K562 (cell line): Measurements from ENCODE around the gene HAUS2. TPM values are rescaled to one million over a fixed set of nuclear protein-coding genes. Genes with fewer than 3 reads are reported as not detected.

Experiments
- ATF7 ChIP-seq: fragments of 450-650 bp; IDR thresholded peaks from 2 replicates; pipeline ENCODE4 v1.7.1; 2014; ENCODE audit warnings: mild to moderate bottlenecking, moderate library complexity
- EHMT2 ChIP-seq: fragments of 450-650 bp; IDR thresholded peaks from 2 replicates; pipeline ENCODE4 v1.6.1; 2018; ENCODE audit warnings: antibody characterized with exemption
- HDAC2 ChIP-seq: fragments of 450-650 bp; IDR thresholded peaks from 2 replicates; pipeline ENCODE4 v1.6.1; 2016; ENCODE audit warnings: mild to moderate bottlenecking
- HMG20B ChIP-seq: fragments of 250-450 bp; sonication (Bioruptor Pico); IDR thresholded peaks from 2 replicates; pipeline ENCODE4 v1.5.0; 2021; ENCODE audit warnings: mild to moderate bottlenecking
- KLF13 ChIP-seq: fragments of 450-650 bp; IDR thresholded peaks from 2 replicates; pipeline ENCODE4 v1.6.1; 2016; ENCODE audit warnings: missing genetic modification characterization, low read depth, mild to moderate bottlenecking, missing compliant biosample characterization, moderate library complexity, borderline replicate concordance
- NFIX ChIP-seq: fragments of 250-450 bp; sonication (Bioruptor Pico); IDR thresholded peaks from 2 replicates; pipeline ENCODE4 v1.4.0; 2020; ENCODE audit warnings: low read depth, mild to moderate bottlenecking, moderate library complexity
- NR2C1 ChIP-seq, 2 experiments: fragments of 450-650 bp; IDR thresholded peaks; 2 replicates each; pipeline ENCODE4 v1.6.1; 2017; ENCODE audit warnings: mild to moderate bottlenecking in 2 of 2, antibody characterized with exemption in 1 of 2, inconsistent platforms in 1 of 2, missing compliant biosample characterization in 1 of 2, missing genetic modification characterization in 1 of 2
- PHF8 ChIP-seq: fragments of 200-600 bp; sonication (generic); IDR thresholded peaks from 2 replicates; pipeline ENCODE4 v1.6.1; 2012; ENCODE audit warnings: mixed run types, mild to moderate bottlenecking, inconsistent platforms, low read length, moderate library complexity, borderline replicate concordance
- RB1 ChIP-seq: fragments of 450-650 bp; IDR thresholded peaks from 2 replicates; pipeline ENCODE4 v1.6.1; 2017; ENCODE audit warnings: low read depth, mild to moderate bottlenecking
- SMARCA4 ChIP-seq: fragments of 450-650 bp; IDR thresholded peaks from 2 replicates; pipeline ENCODE4 v1.6.1; 2016
- SP2 ChIP-seq: IDR thresholded peaks from 2 replicates; pipeline ENCODE4 v1.6.1; 2011; ENCODE audit warnings: mild to moderate bottlenecking, low read depth, low read length, moderate library complexity; ENCODE audit not compliant: poor library complexity, severe bottlenecking; ENCODE audit errors: extremely low read depth
- U2AF1 ChIP-seq: fragments of 200-400 bp; formaldehyde crosslinking; optimal IDR thresholded peaks from 2 replicates; pipeline ENCODE3; 2017; ENCODE audit warnings: mild to moderate bottlenecking, low read depth, low read length, moderate library complexity
- ZFX ChIP-seq: sonication (generic); formaldehyde crosslinking; IDR thresholded peaks from 2 replicates; pipeline ENCODE4 v1.8.0; 2022; ENCODE audit warnings: mild to moderate bottlenecking, missing genetic modification reagents, moderate library complexity
- polyA plus RNA-seq, 8 experiments: library from polyadenylated mRNA; depleted of rRNA in 4 of 8; stranded (reverse) in 5 of 8; unstranded in 3 of 8; fragments of >200 nt; fragmentation: Nextera tagmentation in 2 of 8; fragmentation: Illumina TruSeq in 1 of 8; extraction: Ambion mirVana in 2 of 8; extraction: Trizol in 1 of 8; gene quantifications; 2 replicates each; pipeline versions ENCODE4 v1.2.1 to v1.2.3, GENCODE V29; 2011 to 2014; ENCODE audit warnings: inconsistent platforms in 1 of 8, missing spikeins in 1 of 8
- total RNA-seq, 7 experiments: library from RNA; depleted of rRNA in 6 of 7; stranded (reverse); fragments of >200 nt in 6 of 7; fragmentation: Illumina TruSeq in 2 of 7; extraction: Trizol in 2 of 7; gene quantifications; 2 replicates each; pipeline versions ENCODE4 v1.2.1 to v1.2.3, GENCODE V29; 2011 to 2021; ENCODE audit warnings: low replicate concordance in 1 of 7
- TF ChIP-seq, protein P1 (sequence below): fragments of 450-650 bp; IDR thresholded peaks from 2 replicates; pipeline ENCODE4 v1.6.1; 2016; ENCODE audit warnings: missing biosample characterization, missing genetic modification characterization
- TF ChIP-seq, protein P2 (sequence below): sonication (generic); formaldehyde crosslinking; IDR thresholded peaks from 2 replicates; pipeline ENCODE4 v1.8.0; 2022; ENCODE audit warnings: mild to moderate bottlenecking, missing genetic modification reagents, borderline replicate concordance
- TF ChIP-seq, protein P3 (sequence below): fragments of 250-450 bp; sonication (Bioruptor Pico); IDR thresholded peaks from 2 replicates; pipeline ENCODE4 v1.8.0; 2022; ENCODE audit warnings: moderate library complexity, mild to moderate bottlenecking, inconsistent platforms
- TF ChIP-seq, protein P4 (sequence below): sonication (generic); formaldehyde crosslinking; IDR thresholded peaks from 2 replicates; pipeline ENCODE4 v1.8.0; 2022; ENCODE audit warnings: missing genetic modification reagents, mild to moderate bottlenecking, moderate library complexity, borderline replicate concordance
- TF ChIP-seq, protein P5 (sequence below): fragments of 250-450 bp; sonication (Bioruptor Pico); IDR thresholded peaks from 2 replicates; pipeline ENCODE4 v1.8.0; 2021; ENCODE audit warnings: borderline replicate concordance, mild to moderate bottlenecking, moderate library complexity; ENCODE audit not compliant: poor library complexity, severe bottlenecking

HAUS2 gene
- total and polyA plus RNA-seq, 9 of the 15 experiments (the other 6 are each of a cell fraction or from before 2014, with no cell fraction given) = 30.6 to 64.9 (median 54.1) TPM

DNA sequence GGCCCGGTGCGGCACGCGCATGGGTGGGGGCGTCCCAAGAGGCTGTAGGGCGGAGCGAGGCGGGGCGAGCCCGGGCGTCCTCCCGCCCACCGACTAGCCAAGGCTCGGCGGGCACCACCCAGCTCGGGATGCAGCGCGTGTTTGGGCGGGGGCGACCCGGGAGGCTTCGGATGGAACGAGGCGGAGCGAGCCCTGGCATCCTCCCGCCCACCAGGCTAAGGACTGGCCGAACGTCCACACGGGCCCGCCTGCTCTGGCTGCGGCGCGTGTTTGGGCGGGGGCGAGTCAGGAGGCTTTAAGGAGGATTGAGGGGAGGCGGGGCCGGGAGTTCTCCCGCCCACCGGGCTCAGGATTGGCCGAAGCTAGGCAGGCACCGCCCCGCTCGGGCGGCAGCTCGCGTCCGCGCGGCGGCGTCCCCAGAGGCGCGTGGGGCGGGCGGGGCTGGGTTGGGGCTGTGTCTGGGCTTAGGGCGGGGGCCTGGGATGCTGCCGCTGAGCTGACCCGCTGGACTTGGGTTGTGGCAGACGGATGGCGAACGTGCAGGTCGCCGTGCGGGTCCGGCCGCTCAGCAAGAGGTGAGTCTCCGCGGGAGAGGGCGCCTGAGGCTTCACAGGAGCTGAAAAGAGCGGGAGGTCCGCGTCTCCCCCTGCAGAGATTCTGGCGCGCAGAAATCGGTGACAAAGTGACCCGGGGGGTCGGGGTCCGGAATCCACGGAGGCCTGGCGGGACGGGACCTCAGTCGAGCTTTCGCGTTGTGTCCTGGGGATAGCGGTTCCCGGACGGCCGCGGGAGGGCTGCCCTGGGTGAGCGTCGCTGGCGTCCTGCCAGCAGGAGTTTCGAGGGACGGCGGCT is 26.8 kb downstream of the HAUS2 start, which contains the start of gene STARD9 (continued):
- TF ChIP-seq RB1 (peak; percentile 57), NR2C1 (IDR thresholded peaks at IDR 0.05) (no peak), NR2C1 (tag; IDR thresholded peaks at IDR 0.05) (no peak), NFIX (CRISPR knock-in tag) (peak; percentile 68), SMARCA4 (0 out of 2 replicates have a peak, but pooled peaks have one; percentile 28), SP2 (peak; percentile 23), U2AF1 (peak; percentile 73), ATF7 (peak; percentile 64; the same call in 1 of the 2 replicates), KLF13 (tag) (peak; percentile 53; the same call in 1 of the 2 replicates), EHMT2 (no peak), PHF8 (peak; percentile 82; the same call in 1 of the 2 replicates), ZFX (CRISPR knock-in tag) (peak; percentile 65), HMG20B (CRISPR knock-in tag) (no peak), HDAC2 (peak; percentile 20; the same call in 1 of the 2 replicates)
- TF ChIP-seq, protein P1, sequence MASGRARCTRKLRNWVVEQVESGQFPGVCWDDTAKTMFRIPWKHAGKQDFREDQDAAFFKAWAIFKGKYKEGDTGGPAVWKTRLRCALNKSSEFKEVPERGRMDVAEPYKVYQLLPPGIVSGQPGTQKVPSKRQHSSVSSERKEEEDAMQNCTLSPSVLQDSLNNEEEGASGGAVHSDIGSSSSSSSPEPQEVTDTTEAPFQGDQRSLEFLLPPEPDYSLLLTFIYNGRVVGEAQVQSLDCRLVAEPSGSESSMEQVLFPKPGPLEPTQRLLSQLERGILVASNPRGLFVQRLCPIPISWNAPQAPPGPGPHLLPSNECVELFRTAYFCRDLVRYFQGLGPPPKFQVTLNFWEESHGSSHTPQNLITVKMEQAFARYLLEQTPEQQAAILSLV (tag) = no peak
- TF ChIP-seq, protein P2, sequence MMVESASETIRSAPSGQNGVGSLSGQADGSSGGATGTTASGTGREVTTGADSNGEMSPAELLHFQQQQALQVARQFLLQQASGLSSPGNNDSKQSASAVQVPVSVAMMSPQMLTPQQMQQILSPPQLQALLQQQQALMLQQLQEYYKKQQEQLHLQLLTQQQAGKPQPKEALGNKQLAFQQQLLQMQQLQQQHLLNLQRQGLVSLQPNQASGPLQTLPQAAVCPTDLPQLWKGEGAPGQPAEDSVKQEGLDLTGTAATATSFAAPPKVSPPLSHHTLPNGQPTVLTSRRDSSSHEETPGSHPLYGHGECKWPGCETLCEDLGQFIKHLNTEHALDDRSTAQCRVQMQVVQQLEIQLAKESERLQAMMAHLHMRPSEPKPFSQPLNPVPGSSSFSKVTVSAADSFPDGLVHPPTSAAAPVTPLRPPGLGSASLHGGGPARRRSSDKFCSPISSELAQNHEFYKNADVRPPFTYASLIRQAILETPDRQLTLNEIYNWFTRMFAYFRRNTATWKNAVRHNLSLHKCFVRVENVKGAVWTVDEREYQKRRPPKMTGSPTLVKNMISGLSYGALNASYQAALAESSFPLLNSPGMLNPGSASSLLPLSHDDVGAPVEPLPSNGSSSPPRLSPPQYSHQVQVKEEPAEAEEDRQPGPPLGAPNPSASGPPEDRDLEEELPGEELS (CRISPR knock-in tag) = peak; percentile 97
- TF ChIP-seq, protein P3, sequence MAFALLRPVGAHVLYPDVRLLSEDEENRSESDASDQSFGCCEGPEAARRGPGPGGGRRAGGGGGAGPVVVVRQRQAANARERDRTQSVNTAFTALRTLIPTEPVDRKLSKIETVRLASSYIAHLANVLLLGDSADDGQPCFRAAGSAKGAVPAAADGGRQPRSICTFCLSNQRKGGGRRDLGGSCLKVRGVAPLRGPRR (CRISPR knock-in tag) = no peak
- TF ChIP-seq, protein P4, sequence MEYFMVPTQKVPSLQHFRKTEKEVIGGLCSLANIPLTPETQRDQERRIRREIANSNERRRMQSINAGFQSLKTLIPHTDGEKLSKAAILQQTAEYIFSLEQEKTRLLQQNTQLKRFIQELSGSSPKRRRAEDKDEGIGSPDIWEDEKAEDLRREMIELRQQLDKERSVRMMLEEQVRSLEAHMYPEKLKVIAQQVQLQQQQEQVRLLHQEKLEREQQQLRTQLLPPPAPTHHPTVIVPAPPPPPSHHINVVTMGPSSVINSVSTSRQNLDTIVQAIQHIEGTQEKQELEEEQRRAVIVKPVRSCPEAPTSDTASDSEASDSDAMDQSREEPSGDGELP (CRISPR knock-in tag) = peak; percentile 74
- TF ChIP-seq, protein P5, sequence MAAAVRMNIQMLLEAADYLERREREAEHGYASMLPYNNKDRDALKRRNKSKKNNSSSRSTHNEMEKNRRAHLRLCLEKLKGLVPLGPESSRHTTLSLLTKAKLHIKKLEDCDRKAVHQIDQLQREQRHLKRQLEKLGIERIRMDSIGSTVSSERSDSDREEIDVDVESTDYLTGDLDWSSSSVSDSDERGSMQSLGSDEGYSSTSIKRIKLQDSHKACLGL (CRISPR knock-in tag) = no peak
